H1 (cell line): ENCODE results near the gene NXPH2.

Source experiments
- CTCF ChIP-seq, 3 experiments: IDR thresholded peaks; 1 replicate in 2 of 3; 2 replicates in 1 of 3; pipeline versions ENCODE4 v1.5.1 to v1.6.1; 2011; ENCODE audit warnings: low read length in 3 of 3, mild to moderate bottlenecking in 3 of 3, inconsistent platforms in 2 of 3, low read depth in 1 of 3, moderate library complexity in 1 of 3; ENCODE audit not compliant: insufficient read depth in 1 of 3; ENCODE audit errors: control extremely low read depth in 1 of 3
- FOSL1 ChIP-seq: IDR thresholded peaks from 2 replicates; pipeline ENCODE4 v1.6.1; 2011; ENCODE audit warnings: mild to moderate bottlenecking, low read depth, low read length, moderate library complexity; ENCODE audit not compliant: insufficient read depth
- KDM4A ChIP-seq: IDR thresholded peaks from one replicate; pipeline ENCODE4 v1.7.1; 2012; ENCODE audit warnings: low read depth, mild to moderate bottlenecking, moderate library complexity, low read length, inconsistent platforms; ENCODE audit not compliant: severe bottlenecking
- KDM5A ChIP-seq: fragments of 200-600 bp; IDR thresholded peaks from 2 replicates; pipeline ENCODE4 v1.7.1; 2012; ENCODE audit warnings: mild to moderate bottlenecking, low read length, inconsistent platforms, mixed read lengths
- MAFK ChIP-seq: IDR thresholded peaks from 2 replicates; pipeline ENCODE4 v1.6.1; 2012; ENCODE audit warnings: low read depth, mild to moderate bottlenecking, improper control_type of control experiment, low read length
- POLR2A ChIP-seq, 2 experiments: IDR thresholded peaks; 1 replicate in 1 of 2; 2 replicates in 1 of 2; pipeline ENCODE4 v1.6.1; 2011; ENCODE audit warnings: low read depth in 2 of 2, low read length in 2 of 2, mild to moderate bottlenecking in 2 of 2; ENCODE audit errors: control extremely low read depth in 1 of 2
- RAD21 ChIP-seq, 2 experiments: IDR thresholded peaks in 1 of 2; conservative IDR thresholded peaks in 1 of 2; 2 replicates each; pipeline ENCODE4 v1.6.1; 2011; ENCODE audit warnings: low read depth in 2 of 2, low read length in 2 of 2, improper control_type of control experiment in 1 of 2, inconsistent platforms in 1 of 2, mild to moderate bottlenecking in 1 of 2, moderate library complexity in 1 of 2
- RFX5 ChIP-seq: IDR thresholded peaks from 2 replicates; pipeline ENCODE4 v1.6.1; 2011; ENCODE audit warnings: low read depth, low read length, improper control_type of control experiment, borderline replicate concordance
- SIX5 ChIP-seq: IDR thresholded peaks from 2 replicates; pipeline ENCODE4 v1.6.1; 2011; ENCODE audit warnings: mild to moderate bottlenecking, low read depth, low read length
- SP1 ChIP-seq: IDR thresholded peaks from 2 replicates; pipeline ENCODE4 v1.6.1; 2011; ENCODE audit warnings: low read depth, low read length
- SP2 ChIP-seq: IDR thresholded peaks from 2 replicates; pipeline ENCODE4 v1.6.1; 2012; ENCODE audit warnings: mild to moderate bottlenecking, low read length, inconsistent platforms

GRCh38 chr2:138621139-138621538, 159.1 kb downstream of the NXPH2 start:
- no peak for TF ChIP-seq POLR2A (IDR thresholded peaks at IDR 0.05; ENCODE audit: control extremely low read depth in 1 of 2, low read depth in 2 of 2, low read length in 2 of 2)
- TF ChIP-seq SIX5, result no peak
- TF ChIP-seq CTCF (IDR thresholded peaks at IDR 0.05; ENCODE audit: control extremely low read depth in 1 of 3, insufficient read depth in 1 of 3, low read depth in 1 of 3, low read length in 3 of 3), result no peak
- no peak; a peak in 1 of 4 replicates for TF ChIP-seq RAD21 (IDR thresholded peaks at IDR 0.05 in 1 of 2, conservative IDR thresholded peaks at IDR 0.05 in 1 of 2; ENCODE audit: low read depth in 2 of 2, low read length in 2 of 2)
- TF ChIP-seq SP1, result no peak
- TF ChIP-seq RFX5, result no peak
- TF ChIP-seq FOSL1, result no peak
- no peak for TF ChIP-seq KDM4A
- no peak for TF ChIP-seq SP2
- TF ChIP-seq KDM5A, result no peak
- no peak for TF ChIP-seq MAFK
